Pons (tissue), 1 donor: Measurements from ENCODE around the gene GDF3.
"Not testable (repeated sequence)": the region's sequence is repeated elsewhere in the genome, so short reads cannot be mapped to it uniquely, and the experiment has no call there.

Source experiments
- DNase-seq: peaks from one replicate; pipeline ENCODE4 v3.0.0-alpha.2; 2016; ENCODE audit warnings: low spot score

Gene GDF3

DNA sequence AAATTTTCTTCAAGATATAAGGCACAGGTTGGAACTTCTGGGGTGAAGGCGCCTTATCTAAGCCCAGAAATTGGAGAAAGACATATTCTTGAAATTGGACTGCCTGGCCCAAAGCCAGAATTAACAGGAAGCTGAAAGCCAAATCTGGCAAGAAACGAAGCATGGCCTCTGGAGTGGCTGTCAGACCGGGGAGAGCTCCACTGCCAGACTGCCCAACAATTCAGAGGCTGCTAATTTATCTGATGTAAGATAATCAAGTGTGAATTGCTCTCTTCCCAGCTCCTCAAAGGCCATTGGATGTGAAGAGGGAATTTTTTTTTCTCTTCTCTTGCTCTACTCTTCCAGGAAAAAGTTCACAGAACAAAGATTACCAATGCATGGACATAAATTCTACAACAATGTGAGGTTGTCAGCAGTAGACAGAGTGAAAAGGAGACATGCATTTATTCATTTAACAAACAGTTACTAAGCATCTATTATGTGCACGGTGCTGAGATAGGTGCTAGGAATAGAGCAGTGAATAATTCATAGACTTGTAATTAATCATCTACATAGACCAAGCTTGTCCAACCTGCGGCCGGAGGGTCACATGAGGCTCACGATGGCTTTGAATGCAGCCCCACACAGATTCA lies at the start of gene GDF3:
GDF3 (minus strand) TSS at position 210 of the 632 bp plus-strand sequence; CDS start at position 163, 47 bp downstream.
- DNase-seq: no peak

DNA sequence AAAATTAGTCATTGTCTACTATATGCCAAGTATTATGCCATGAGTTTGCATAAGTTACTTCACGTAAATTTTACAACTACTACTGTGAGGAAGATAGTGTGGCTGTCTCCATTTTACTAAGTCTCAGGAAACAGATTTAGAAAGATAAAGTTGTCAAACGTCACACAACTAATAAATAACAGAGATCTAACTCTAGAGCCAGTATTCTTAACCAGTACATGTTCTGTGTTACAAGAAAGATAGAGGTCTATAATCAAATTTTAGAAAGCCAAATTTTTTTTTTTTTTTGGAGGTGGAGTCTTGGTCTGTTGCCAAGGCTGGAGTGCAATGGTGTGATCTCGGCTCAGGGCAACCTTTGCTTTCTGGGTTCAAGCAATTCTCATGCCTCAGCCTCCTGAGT lies 37.4 kb upstream of the GDF3 start:
- DNase-seq: no peak

DNA sequence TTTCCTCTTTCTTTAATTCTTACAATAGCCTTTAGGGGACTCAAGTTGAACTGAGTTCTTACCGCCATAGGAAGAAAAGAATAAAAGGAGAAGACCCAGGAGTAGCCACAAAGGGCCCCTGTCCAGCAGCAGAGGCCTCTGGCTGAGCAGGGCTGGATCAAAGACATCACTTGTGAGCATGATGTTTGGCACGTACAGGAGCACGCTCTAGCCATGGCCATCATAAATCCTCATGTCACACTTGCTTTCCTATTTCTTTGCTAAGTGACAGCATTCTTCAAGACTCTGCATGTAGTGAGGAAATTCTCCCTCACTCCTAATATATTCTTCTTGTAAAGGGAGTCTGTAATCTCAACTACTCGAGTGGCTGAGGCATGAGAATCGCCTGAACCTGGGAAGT lies 35.9 kb upstream of the GDF3 start:
- no peak for DNase-seq

DNA sequence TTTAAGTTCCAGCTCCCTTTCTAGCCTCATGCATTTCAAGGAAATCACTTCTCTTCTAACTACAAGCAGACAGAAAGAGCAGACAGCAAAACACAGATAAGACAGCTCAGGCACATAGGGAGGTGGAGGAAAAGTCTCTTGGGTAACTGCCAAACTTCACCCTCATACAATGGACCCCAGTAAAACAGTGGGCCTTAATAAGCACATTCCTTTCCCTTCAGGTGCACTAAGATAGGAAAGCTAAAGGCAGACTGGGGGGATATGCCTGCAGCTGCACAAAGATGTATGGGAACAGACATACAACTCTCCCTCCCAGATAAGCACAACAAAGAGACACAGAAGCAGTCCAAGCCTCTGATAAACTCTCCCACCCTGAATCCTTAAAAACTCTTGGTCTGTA lies 35.4 kb upstream of the GDF3 start:
- not testable (repeated sequence) for DNase-seq

DNA sequence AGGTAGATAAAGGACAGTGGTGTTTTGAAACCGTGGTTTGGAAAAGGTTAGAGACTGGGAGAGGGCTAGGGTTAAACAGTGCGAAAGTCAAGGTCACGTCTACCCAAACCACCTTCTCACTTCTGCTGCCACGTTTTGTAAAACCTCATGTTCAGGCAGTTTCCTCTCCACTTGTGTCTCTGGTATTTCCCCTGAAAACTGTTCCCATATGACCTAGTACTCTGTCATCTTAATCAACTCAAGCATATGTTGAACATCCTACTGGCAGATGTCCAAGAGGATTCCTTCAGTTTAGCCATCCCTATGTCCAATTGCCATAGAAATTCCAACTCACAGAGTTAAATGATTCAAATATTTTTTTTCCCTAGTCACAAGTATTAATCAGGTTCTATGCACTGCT lies 34.2 kb upstream of the GDF3 start:
- DNase-seq: no peak

DNA sequence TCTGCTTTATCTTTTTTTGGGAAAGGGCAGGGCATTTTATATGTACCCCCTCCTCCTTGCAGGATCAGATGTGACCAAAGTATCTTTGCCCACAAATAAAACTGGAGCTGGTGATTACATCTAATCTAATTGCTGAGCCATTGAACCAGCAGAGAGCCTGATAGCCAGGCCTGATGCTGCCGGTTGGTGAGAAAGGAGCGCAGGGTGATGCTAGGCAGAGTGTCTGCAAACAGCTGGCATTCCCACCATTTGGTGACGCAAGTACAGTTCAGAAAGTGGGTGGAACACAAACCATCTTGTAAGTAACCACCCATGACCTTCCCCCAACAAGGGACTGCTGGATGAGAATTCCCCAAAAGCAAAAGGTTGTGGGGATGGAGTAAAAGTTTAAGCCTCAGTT lies 28.4 kb upstream of the GDF3 start:
- DNase-seq: no peak

DNA sequence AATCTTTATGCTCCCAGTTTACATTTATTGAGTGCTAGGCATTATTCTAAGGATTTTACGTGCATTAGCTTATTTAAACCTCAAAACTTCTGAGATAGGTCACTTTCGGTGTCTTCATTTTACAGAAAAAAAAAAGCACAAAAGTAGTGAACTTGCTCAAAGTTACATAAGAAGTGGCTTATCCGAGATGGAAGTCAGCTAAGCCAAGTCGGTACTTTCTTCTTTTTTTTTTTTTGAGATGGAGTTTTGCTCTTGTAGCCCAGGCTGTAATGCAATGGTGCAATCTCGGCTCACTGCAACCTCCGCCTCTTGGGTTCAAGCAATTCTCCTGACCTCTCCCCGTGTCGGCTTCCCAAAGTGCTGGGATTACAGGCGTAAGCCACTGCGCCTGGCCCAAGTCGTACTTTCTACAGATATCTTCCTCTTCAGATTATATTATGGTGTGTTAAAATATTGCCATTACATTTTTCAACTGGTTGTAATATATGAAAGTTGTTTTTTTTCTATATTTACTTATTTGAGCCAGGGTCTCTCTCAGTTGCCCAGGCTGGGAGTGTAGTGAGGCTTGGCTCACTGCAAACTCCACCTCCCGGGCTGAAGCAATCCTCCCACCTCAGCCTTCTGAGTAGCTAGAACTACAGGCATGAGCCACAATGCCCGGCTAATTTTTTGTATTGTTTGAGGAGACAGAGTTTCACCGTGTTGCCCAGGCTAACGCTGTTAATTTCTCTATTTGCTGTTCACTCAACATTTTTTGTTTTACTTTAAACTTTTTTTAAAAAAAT lies 24.6 kb upstream of the GDF3 start:
- DNase-seq: no peak

DNA sequence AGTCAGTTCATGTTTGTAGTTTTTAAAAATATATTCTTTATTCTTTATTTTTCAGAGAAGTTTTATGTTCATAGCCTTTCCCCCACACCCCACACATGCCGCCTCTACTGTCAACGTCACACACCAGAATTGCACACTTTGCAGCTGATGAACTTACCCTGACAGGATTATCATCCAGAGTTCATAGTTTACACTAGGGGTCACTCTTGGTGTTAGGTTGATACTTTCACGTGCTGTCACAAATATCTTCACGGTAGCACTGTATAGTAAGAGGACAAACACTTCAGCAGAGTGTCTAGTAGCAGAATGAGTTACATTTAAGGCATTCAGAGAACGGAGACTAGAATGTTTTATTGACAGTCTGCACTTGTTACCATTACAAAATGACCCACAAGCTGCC lies 20.8 kb upstream of the GDF3 start:
- DNase-seq: peak; percentile 3

DNA sequence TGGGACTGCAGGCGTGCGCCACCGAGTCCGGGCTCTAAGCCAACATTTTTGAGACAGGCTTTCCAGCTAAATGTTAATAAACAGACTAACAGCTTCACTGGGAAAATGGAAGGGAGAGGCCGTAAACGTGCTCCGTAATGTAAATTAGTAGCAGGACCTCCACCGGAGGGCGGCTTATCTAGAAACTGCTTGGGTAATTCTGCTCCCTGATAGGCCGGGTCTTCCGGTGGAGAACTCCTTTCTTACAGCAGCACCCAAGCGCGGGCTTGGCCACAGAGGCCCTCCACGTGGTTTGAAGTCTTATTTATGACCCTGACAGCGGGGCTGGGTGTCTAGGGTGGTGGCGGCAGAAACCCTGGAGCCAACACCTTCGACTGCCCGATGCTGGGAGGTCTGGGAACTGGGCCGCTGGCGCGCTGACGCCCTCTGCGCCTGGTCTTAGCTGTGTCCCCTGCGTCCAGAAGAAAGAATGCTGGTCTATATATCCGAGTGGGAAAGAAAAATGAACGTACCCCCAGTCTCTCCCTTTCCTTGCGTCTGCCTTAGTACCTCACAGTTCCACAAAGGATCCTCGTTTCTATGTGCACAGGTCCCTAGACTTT lies 17.4 kb upstream of the GDF3 start:
- DNase-seq: no peak

DNA sequence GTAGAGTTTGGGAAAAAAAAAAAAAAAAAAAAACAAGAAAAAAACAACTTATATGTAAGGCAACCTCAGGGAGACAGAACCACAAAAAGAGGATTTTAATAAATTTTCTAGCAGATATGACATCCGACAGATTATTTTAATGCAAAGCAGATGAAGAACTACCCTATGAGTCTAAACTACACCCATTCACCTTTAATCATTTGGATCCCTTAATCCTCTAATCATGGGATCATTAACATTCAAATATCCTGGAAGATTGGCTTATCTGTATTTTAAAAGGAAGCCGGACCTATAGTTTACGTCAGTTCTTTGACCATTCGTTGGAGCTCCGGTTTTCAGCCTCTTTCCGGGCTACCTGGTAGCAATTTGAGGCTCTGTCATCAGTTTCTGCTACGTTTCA lies 15.6 kb upstream of the GDF3 start, which contains the start of gene DPPA3:
DPPA3 (plus strand) TSS at position 301 of the 400 bp plus-strand sequence. CDS start 138 bp downstream, outside the sequence.
- DNase-seq: no peak

DNA sequence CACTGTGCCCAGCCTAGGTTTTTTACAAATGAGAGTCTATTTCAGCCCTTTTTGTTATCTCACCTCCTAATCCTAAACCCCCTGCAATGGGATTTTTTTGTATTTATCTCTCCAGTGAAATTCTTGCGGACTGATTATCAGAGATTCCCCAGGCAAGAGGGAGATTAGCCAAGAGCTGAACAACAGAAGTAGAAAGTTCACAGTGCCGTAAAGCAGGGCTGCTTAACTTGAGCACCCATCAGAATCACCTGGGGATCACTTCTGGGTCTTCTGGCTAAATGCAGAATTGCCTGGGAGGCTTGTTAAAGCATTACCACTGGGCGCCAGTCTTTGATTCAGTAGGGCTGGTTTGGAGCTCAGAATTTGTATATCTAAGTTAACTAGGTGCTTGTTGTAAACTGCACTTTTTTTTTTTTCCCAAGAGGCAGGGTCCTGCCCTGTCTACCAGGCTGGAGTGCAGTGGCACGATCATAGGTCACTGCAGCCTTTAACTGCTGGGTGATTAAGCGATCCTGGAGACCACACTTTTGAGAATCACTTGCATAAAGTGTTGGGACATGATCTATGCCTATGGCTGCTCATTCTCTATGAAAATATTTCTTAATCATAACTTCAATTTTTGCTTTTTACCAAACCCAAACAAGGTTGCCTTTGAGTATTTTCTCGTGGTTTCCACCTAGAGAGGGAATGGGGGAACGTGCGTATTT lies 14.5 kb upstream of the GDF3 start:
- no peak for DNase-seq

DNA sequence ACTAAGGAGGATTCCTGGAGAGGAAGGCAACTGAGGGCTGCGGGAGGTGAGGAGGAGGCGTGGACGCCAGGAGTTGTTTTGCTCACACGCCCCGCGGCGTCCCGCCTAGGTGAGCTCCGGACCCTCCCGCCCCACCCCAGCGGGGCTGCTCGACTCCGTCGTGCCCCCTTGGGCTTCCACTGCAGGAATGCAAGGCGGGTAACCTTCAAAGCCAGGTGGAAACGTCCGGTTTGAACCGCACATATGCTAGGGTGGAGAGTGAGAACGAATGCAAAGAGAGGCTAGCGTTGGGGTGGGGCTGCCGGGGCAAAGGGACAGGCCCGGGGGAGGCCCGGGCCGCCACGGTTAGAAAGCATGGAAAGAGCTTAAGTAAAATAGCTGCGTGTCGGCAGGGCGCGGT lies 10.3 kb upstream of the GDF3 start:
- no peak for DNase-seq

DNA sequence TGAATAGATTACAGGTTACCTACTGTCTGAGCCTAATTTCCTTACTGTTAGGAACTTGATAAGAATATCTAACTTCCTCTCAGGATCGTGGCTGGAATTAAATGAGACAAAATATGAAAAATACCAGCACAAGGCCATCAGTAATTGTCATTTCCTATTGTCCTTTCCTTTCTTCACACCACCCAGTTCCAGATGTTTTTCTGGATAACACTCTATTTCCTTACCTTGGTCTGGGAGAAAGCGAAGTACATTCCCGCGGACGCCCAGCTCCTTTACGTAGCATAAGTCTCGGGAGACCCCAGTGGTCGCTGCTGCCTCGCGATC lies 376 bp downstream of the GDF3 start:
- no peak for DNase-seq

DNA sequence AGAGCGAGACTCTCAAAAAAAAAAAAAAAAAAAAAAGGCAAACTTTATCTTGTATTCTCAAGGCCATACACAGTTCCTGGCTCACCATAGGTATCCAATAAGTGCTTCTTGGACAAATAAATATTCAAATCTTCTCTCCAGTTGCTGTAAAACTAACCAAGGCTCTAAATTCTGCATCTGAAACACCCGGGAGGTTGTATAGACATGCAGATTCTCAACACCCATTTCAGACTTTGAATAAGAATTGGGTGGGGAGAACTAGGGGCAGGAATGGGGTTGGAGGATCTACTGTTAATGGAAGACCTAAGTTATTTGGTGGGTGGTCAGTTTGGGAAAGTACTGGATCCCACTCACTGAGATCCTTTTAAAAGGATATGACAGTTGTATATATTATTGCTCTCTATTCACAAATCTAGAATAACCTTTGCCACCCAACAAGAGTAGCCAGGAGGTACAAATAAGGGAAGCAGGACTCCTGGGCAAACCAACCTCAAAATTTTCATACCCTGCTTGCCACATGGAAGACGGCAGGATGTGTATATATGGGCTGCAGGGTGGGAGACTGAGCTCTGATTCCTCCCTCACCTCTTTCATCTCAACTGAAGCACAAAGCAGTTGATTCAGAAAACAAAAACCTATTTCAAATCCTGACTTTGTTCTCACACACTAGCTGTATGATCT lies 879 bp downstream of the GDF3 start:
- no peak for DNase-seq

DNA sequence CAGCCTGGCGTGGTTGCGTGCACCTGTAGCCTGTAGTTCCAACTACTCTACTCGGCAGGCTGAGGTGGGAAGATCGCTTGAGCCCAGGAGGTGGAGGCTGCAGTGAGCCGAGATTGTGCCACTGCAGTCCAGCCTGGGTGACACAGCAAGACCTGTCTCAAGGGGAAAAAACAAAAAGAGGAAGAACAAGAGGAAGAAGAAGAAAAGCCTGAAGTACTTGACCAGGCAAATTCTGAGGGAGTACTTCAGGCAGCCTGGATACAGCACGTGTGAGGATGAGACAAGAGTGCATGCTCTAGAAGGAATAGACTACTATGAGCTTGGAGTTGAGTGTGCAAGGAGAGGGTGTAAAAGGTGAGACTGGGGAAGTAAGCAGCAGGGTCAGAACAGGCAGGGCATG lies 1.8 kb downstream of the GDF3 start:
- no peak for DNase-seq

DNA sequence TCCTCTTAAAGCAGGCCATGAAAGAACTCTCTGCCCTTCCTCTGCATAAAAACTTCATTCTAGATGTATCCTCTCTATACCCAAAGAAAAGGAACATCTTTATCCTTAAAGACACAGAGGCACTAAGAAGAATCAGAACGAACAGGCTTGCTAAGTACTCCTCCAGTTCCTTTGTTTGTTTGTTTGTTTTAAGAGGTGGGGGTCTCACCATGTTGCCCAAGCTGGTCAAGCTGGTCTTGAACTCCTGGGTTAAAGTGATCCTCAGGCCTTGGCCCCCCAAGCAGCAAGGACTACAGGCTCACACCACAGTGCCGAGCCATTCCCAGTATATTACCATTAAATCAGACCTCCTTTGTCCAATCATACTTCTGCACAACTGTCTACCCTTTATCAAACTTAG lies 14.0 kb downstream of the GDF3 start:
- DNase-seq: no peak

DNA sequence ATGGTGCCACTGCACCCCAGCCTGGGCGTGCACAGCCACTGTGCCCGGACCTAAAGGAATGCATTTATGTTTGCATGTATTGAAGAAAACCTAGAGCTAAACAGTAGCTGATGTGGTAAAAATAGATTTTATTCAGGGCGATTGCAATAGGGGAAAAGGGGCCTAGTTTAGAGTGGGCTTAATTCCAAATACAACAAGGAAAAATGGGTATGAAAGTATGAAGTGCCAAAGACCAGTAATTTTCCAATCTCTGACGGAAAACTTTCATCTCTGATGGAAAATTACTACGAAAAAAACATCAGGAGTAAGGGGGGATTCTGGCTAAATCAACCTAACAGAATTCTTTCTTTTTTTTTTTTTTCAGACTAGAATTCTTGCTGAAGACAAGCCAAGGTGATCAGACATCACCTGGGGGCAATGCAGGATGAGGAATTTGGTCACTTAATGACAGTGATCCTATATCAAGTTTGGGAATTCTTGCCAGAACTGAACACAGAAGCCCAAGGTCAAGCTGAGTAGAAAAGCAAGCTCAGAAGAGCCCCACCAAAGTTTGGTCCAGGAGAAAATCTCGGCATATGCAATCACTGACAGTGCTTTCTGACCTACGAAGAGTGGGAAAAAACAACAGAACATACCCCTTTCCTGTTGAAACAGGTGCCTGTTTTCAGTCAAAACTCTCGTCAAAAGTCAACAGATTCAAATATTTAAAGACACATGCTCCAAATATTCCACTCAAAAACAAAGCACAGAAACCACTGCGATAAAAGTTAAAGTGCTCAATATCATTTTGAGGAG lies 16.1 kb downstream of the GDF3 start:
- DNase-seq: no peak

DNA sequence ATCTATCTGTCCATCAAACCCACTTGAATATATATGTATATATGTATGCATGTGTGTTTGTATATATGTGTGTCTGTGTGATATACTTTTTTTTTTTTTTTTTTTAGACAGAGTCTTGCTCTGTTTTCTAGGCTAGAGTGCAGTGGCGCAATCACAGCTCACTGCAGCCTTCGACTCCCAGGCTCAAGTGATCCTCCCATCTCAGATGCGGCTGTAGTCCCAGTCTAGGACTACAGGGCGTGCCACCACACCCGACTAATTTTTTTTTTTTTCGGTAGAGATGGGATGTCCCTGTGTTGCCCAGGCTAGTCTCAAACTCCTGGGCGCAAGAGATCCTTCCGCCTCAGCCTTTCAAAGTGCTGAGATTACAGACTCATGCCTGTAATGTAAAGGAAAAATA lies 16.8 kb downstream of the GDF3 start:
- DNase-seq: no peak

DNA sequence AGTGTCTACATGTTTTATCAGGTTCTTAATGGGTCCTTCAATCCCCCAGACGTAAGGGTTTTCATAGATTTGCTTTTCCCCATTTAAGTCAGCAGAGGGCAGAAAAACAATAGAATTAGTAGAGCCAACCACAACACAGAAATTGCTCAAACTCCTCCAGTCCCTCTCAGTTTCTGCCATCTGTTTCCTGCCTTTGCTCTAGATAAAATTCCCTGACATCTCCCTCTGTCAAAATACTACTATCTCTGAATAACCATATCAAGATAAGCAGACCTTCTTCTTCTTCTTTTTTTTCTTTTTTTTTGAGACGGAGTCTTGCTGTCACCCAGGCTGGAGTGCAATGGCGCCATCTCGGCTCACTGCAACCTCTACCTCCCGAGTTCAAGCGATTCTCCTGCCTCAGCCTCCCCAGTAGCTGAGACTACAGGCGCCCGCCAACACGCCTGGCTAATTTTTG lies 18.1 kb downstream of the GDF3 start:
- DNase-seq: peak; percentile 41

DNA sequence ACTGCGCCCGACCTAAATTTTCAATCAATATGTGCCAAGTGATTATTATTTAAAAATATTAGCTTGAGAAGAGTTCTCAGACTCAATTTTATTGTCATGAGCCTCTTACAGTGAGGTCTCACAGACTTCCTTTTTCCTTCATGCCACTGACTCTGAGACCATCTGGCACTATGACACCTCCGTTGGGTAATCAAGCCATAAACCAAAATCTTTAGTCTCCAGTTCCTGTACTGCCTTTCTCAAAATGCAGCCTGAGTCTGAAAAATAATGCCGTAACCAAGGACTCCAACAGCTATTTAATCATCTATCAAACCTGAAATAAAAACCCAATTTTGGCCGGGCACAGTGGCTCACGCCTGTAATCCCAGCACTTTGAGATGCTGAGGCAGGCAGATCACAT lies 20.1 kb downstream of the GDF3 start:
- DNase-seq: not testable (repeated sequence)

DNA sequence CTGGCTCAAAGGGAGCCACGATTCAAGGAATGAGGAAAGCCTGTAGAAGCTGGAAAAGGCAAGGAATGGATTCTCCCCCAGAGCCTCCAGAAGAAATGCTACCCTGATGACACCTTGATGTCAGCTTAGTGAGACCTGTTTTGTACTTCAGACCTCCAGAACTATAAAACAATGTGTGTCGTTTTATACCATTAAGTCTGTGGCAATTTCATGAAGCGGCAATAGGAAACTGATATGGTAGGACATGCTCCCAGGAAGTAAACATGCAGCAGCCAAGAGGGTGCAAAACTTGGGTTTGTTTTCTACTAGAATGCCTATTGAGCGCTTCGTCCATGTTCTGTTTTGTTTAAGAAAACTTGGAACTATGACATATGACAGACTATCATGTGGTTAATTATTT lies 27.4 kb downstream of the GDF3 start:
- no peak for DNase-seq
